Suprapubic skin (tissue), 4 donors: ENCODE measurements around the gene C9orf85. TPM values are rescaled to one million over a fixed set of nuclear protein-coding genes. Genes with fewer than 3 reads are reported as not detected.

Experiments
- DNase-seq, 2 donors: peaks; one replicate each; pipeline ENCODE4 v3.0.0-alpha.2; 2019; ENCODE audit warnings: low spot score in 2 of 2
- H3K27ac ChIP-seq: fragments of 200-600 bp; sonication (generic); one replicate; pipeline ENCODE4 v1.5.1; 2019
- H3K27me3 ChIP-seq: fragments of 200-600 bp; sonication (generic); one replicate; pipeline ENCODE4 v1.5.1; 2019
- H3K36me3 ChIP-seq: fragments of 200-600 bp; sonication (generic); one replicate; pipeline ENCODE4 v1.5.1; 2019
- H3K4me1 ChIP-seq: fragments of 200-600 bp; sonication (generic); one replicate; pipeline ENCODE4 v1.5.1; 2019
- H3K4me3 ChIP-seq: fragments of 200-600 bp; sonication (generic); one replicate; pipeline ENCODE4 v1.5.1; 2019; ENCODE audit warnings: mild to moderate bottlenecking
- H3K9me3 ChIP-seq: fragments of 200-600 bp; sonication (generic); one replicate; pipeline ENCODE4 v1.5.1; 2019
- EP300 ChIP-seq: sonication (generic); formaldehyde crosslinking; IDR thresholded peaks from one replicate; pipeline ENCODE4 v1.6.1; 2017; ENCODE audit warnings: antibody characterized with exemption
- POLR2A ChIP-seq, 2 donors: fragments of 450-650 bp; IDR thresholded peaks; one replicate each; pipeline ENCODE4 v1.6.1; 2017; ENCODE audit warnings: antibody characterized with exemption in 2 of 2, mild to moderate bottlenecking in 2 of 2, moderate library complexity in 2 of 2
- POLR2AphosphoS5 ChIP-seq, 3 donors: sonication (generic); formaldehyde crosslinking; IDR thresholded peaks; one replicate each; pipeline ENCODE4 v1.6.1; 2017; ENCODE audit warnings: antibody characterized with exemption in 3 of 3
- WGBS: methylation state at CpG from one replicate; pipeline ENCODE4 v1.1.5; 2018; 5-methylcytosine and 5-hydroxymethylcytosine counted together
- total RNA-seq, 4 donors: library from RNA; depleted of rRNA; stranded (reverse); fragments of >200 nt; gene quantifications; one replicate each; pipeline ENCODE4 v1.1.0, GENCODE V29; 2016
- TF ChIP-seq, protein P1 (sequence below), 2 donors: fragments of 200-600 bp in 1 of 2; fragments of 450-650 bp in 1 of 2; sonication (generic) in 1 of 2; IDR thresholded peaks; one replicate each; pipeline ENCODE4 v1.5.1; 2016 to 2019; ENCODE audit warnings: antibody characterized with exemption in 2 of 2, mild to moderate bottlenecking in 1 of 2, moderate library complexity in 1 of 2

C9orf85 gene
- total RNA-seq, 4 donors from 2014 or later: 13.1 to 18.9 (median 16.4) TPM

DNA sequence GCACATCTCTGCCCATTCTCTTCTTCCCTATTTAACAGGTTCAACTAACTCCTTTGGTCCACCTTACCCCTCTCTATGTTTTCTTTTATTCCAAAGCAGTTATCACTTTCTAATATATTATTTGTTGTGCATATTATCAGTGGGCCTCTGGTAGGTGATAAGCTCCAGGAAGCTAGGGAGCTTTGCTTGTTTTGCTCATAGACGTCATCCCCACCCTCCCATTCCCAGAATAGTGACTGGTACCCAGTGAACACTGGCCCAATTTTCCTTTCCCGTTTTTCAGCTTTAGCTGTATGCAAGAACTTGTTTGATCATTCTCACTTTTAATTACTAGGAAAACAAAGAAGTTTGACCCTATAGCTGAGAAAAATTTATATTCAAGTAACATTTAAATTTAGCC lies 7.4 kb upstream of the C9orf85 start:
- WGBS: 48% methylated on average over 2 of the region's 2 CpGs
- no peak overlapping the region for H3K4me3 ChIP-seq
- no peaks in the 10 kb centered on the region for H3K9me3 ChIP-seq
- no peaks in the 10 kb centered on the region for H3K36me3 ChIP-seq
- DNase-seq: no peak
- no peaks in the 10 kb centered on the region for H3K27me3 ChIP-seq
- TF ChIP-seq, protein P1, sequence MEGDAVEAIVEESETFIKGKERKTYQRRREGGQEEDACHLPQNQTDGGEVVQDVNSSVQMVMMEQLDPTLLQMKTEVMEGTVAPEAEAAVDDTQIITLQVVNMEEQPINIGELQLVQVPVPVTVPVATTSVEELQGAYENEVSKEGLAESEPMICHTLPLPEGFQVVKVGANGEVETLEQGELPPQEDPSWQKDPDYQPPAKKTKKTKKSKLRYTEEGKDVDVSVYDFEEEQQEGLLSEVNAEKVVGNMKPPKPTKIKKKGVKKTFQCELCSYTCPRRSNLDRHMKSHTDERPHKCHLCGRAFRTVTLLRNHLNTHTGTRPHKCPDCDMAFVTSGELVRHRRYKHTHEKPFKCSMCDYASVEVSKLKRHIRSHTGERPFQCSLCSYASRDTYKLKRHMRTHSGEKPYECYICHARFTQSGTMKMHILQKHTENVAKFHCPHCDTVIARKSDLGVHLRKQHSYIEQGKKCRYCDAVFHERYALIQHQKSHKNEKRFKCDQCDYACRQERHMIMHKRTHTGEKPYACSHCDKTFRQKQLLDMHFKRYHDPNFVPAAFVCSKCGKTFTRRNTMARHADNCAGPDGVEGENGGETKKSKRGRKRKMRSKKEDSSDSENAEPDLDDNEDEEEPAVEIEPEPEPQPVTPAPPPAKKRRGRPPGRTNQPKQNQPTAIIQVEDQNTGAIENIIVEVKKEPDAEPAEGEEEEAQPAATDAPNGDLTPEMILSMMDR (IDR thresholded peaks at IDR 0.05): no peak
- no peak for TF ChIP-seq POLR2AphosphoS5 (IDR thresholded peaks at IDR 0.05)
- H3K27ac ChIP-seq: no peak overlapping the region
- peaks cover 15% of the 10 kb centered on the region for H3K4me1 ChIP-seq

DNA sequence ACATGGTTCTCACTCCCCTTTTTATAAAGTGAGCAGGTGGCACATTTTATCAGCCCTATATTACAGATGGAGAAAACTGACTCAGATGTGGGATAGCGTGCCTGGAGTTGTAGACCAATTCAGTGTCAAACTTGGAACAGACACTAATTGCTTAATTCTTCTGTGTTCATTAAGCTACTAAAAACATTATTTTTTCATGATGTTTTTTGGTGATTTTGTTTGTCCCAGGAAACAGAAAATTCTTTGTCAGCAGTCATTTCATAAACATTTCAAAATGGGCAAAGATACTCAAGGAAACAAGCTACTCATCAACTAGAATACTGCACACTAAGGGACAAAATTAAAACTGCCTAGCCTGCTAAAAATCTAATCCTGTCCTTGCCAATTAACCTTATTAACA lies 2.6 kb upstream of the C9orf85 start:
- TF ChIP-seq, protein P1 (IDR thresholded peaks at IDR 0.05): no peak
- TF ChIP-seq EP300 (no peak), POLR2A (IDR thresholded peaks at IDR 0.05) (no peak), POLR2AphosphoS5 (IDR thresholded peaks at IDR 0.05) (no peak)
- Histone ChIP-seq H3K4me3 (peak overlapping the region; percentile 89), H3K27me3 (no peaks in the 10 kb centered on the region), H3K9me3 (no peaks in the 10 kb centered on the region), H3K36me3 (no peaks in the 10 kb centered on the region), H3K27ac (no peak overlapping the region), H3K4me1 (peaks cover 37% of the 10 kb centered on the region)
- no peak for DNase-seq
- WGBS: 45% methylated on average over 1 of the region's 1 CpG

DNA sequence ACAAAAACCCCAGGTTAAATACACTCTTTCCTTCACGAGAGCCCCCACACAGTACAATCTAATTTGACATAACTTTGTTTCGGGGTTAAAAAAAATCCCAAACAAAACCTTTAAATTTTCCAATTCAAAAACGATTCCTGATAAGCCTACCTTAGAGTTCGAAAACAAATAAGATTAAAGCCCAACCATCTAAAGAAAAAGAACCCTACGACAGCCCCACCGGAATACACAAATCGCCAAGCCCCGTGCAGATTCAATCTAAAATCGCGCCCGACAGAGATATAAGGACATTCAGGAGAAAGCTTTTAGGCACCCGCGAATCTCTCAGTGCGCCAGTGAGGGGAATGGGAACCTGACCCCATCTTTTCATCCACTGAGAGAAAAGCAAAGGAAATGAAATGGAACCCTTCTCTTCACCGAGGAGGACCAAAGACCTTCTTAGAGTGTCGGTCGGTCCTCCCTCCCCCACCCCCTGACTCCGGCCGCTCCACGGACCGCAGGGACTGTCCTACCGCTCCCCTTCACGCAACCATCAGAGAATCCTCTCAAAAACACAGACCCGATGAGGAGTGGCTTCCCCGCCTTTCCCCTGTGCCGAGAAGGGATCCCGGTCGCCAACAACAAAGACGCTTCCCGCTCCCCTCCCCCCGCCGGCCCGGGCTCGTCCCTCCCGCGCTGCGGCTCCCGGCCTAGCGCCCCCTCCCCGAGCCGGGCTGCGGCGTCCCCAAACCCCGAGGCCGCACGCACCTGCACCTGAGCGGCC lies 1.4 kb upstream of the C9orf85 start:
- H3K9me3 ChIP-seq: no peaks in the 10 kb centered on the region
- H3K27me3 ChIP-seq: no peaks in the 10 kb centered on the region
- under 1% methylated on average over 33 of the region's 47 CpGs for WGBS
- TF ChIP-seq, protein P1 (IDR thresholded peaks at IDR 0.05): no peak
- no peak for TF ChIP-seq POLR2AphosphoS5 (IDR thresholded peaks at IDR 0.05)
- no peak for TF ChIP-seq EP300
- TF ChIP-seq POLR2A (IDR thresholded peaks at IDR 0.05): no peak
- peak overlapping the region; percentile 89 for H3K4me3 ChIP-seq
- no peaks in the 10 kb centered on the region for H3K36me3 ChIP-seq
- peaks cover 36% of the 10 kb centered on the region for H3K4me1 ChIP-seq
- peak overlapping the region; percentile 93 for H3K27ac ChIP-seq
- peak; percentile 73 to 81 for DNase-seq

DNA sequence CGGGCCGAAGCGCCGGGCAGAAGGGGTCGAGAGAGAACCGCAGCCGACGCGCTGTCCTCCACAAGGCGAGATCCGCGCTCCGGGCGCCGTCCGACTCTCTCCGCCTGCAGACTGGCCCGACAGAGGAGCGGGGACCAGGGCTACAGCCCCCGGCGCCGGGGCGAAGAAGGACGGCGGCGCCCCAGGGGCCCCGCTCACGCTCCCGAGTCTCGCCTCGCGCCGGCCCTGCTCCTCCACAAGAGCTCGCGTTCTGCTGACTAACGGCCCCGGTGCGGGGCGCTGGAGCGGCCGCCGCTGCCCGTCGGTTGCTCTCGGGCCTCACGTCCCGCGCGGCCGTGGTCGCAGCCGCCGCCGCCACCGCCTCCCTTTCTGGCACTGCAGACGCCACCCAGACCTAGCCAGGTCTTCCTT lies 784 bp upstream of the C9orf85 start:
- DNase-seq: no peak
- peaks cover 36% of the 10 kb centered on the region for H3K4me1 ChIP-seq

DNA sequence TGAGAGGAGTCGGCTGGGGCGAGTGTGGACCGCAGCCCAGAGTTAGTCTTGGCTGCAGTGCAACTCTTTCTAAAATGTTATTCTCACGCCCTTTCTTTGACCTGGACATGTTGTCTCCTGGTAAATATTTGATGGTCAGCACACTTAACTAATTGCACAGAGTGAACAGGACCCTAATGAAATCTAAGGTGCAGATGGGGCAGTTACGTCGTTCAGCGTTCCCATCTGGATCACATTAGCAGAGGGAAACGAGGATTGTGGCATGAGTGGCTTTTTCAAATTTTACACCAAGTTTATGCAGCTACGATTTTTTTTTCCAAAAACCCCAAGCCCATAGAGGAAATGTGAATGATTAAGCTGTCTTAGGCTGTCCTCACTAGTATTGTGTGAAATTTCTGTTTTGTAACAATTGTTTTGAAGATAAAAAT lies 483 bp downstream of the C9orf85 start:
- TF ChIP-seq EP300 (no peak), POLR2AphosphoS5 (IDR thresholded peaks at IDR 0.05) (no peak), POLR2A (IDR thresholded peaks at IDR 0.05) (no peak)
- TF ChIP-seq, protein P1 (IDR thresholded peaks at IDR 0.05): no peak
- Histone ChIP-seq H3K27ac (peak overlapping the region; percentile 93), H3K4me1 (peaks cover 40% of the 10 kb centered on the region), H3K36me3 (no peaks in the 10 kb centered on the region), H3K27me3 (no peaks in the 10 kb centered on the region), H3K4me3 (peak overlapping the region; percentile 89), H3K9me3 (no peaks in the 10 kb centered on the region)
- DNase-seq: no peak
- 0% methylated on average over 9 of the region's 9 CpGs for WGBS

More for the DNA sequence above, 784 bp upstream of the C9orf85 start:
- WGBS: no CpG with 5 or more reads among the region's 56 CpGs
- H3K36me3 ChIP-seq: no peaks in the 10 kb centered on the region
- H3K27me3 ChIP-seq: no peaks in the 10 kb centered on the region
- TF ChIP-seq, protein P1 (IDR thresholded peaks at IDR 0.05): no peak
- TF ChIP-seq POLR2AphosphoS5 (IDR thresholded peaks at IDR 0.05) (no peak), EP300 (no peak), POLR2A (IDR thresholded peaks at IDR 0.05) (no peak)
- H3K27ac ChIP-seq: peak overlapping the region; percentile 93
- no peaks in the 10 kb centered on the region for H3K9me3 ChIP-seq
- H3K4me3 ChIP-seq: peak overlapping the region; percentile 89
